Calu3 (cell line): ENCODE measurements around the gene MTFP1. TPM values are rescaled to one million over a fixed set of nuclear protein-coding genes. Genes with fewer than 3 reads are reported as not detected.
"Not testable (repeated sequence)": the region's sequence is repeated elsewhere in the genome, so short reads cannot be mapped to it uniquely, and the experiment has no call there.

Experiments
- BruUV-seq: library from RNA; stranded (reverse); fragments of 400-500 nt; replicated peaks from 2 replicates; lab custom pipeline; 2021; lab: Mats Ljungman, UMichigan
- CTCF ChIA-PET: fragments of 300-600 bp; sonication (Branson Sonifier 250); formaldehyde crosslinking; loops from one replicate; lab custom pipeline; 2022; ENCODE audit warnings: antibody characterized with exemption; lab: Charles Lee
- DNase-seq: peaks from one replicate; pipeline ENCODE4 v3.0.0; 2022
- H3K27ac Mint-ChIP-seq: one replicate; pipeline ENCODE4 v1.8.0; 2022; ENCODE audit warnings: mixed read lengths; ENCODE audit not compliant: unreplicated experiment
- H3K27me3 Mint-ChIP-seq: one replicate; pipeline ENCODE4 v1.8.0; 2022; ENCODE audit warnings: mixed read lengths; ENCODE audit not compliant: unreplicated experiment
- H3K36me3 Mint-ChIP-seq: one replicate; pipeline ENCODE4 v1.8.0; 2022; ENCODE audit warnings: mild to moderate bottlenecking, moderate library complexity, mixed read lengths; ENCODE audit not compliant: insufficient read depth, unreplicated experiment
- H3K4me1 Mint-ChIP-seq: one replicate; pipeline ENCODE4 v1.8.0; 2022; ENCODE audit warnings: mild to moderate bottlenecking, low read depth, mixed read lengths; ENCODE audit not compliant: unreplicated experiment
- H3K4me3 Mint-ChIP-seq: one replicate; pipeline ENCODE4 v1.8.0; 2022; ENCODE audit warnings: mild to moderate bottlenecking, low read depth, moderate library complexity, mixed read lengths; ENCODE audit not compliant: unreplicated experiment
- H3K9me3 Mint-ChIP-seq: one replicate; pipeline ENCODE4 v1.8.0; 2022; ENCODE audit warnings: low read depth, mixed read lengths; ENCODE audit not compliant: unreplicated experiment
- intact Hi-C: fragments of 100-400 bp; cut with micrococcal nuclease; formaldehyde crosslinking; loops from one replicate; pipeline ENCODE4 v1.10.0; 2022; ENCODE audit not compliant: unreplicated experiment
- total RNA-seq: library from RNA; stranded (reverse); gene quantifications from 2 replicates; pipeline ENCODE4 v1.2.3, GENCODE V29; 2022
- TF ChIP-seq, protein P1 (sequence below): fragments of 200-600 bp; IDR thresholded peaks from one replicate; pipeline ENCODE4 v1.8.0; 2022; ENCODE audit warnings: antibody characterized with exemption; ENCODE audit not compliant: unreplicated experiment

MTFP1 gene
- total RNA-seq, 1 experiment from 2014 or later = 30.5 TPM

DNA sequence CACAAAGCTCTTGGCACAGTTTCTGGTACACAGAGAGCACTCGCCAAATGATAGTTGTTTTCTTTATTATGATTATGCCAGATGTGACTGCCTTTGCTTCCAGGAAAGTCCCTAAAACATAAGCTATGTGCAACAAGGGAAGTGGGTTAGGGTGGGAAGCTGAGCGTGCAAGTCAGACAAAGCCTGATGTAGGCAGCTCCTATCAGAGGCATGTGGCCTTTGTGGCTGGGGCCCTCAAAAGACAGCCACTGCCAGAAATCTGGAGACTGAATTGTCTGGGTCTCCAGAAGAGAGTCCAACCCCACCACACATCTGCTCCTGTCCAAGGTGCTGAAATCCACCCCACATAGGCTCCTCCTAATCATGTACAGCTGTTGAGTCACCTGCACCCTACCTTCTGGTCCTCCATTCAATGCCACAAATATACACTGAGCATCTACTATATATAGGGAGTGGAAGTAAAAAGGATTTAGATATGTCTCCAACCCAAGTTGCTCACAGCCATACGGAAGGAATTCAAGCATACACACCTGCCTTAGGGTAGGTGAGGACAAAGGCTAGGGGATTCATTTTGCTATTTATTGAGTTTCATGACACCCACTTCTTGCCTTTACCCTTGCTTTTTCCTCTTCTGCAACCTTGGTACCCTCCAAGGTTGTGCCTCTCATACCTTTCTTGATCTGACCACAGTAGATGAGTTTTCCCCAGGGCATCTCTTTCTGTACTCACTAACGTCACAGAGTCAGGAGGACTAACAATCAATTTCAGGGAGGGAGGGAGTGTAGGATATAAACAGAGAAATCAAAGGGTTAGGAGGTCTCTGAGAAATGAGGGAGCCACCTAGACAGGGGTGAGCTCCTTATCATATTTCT lies 33.8 kb downstream of the MTFP1 start:
- Mint-ChIP-seq H3K4me3 (no peak overlapping the region), H3K9me3 (no peaks in the 10 kb centered on the region), H3K36me3 (no peaks in the 10 kb centered on the region), H3K27ac (no peak overlapping the region), H3K4me1 (no peaks in the 10 kb centered on the region), H3K27me3 (peaks cover 59% of the 10 kb centered on the region)
- no TSS peak for BruUV-seq
- CTCF ChIA-PET = interaction anchor here (0.6 to 0.8 kb wide), 3 partner anchors 19 to 467 kb away, joined by 3 to 10 read pairs (median 4); partner anchors contain the start of gene TCN2
- peak; percentile 11 for DNase-seq
- TF ChIP-seq, protein P1, sequence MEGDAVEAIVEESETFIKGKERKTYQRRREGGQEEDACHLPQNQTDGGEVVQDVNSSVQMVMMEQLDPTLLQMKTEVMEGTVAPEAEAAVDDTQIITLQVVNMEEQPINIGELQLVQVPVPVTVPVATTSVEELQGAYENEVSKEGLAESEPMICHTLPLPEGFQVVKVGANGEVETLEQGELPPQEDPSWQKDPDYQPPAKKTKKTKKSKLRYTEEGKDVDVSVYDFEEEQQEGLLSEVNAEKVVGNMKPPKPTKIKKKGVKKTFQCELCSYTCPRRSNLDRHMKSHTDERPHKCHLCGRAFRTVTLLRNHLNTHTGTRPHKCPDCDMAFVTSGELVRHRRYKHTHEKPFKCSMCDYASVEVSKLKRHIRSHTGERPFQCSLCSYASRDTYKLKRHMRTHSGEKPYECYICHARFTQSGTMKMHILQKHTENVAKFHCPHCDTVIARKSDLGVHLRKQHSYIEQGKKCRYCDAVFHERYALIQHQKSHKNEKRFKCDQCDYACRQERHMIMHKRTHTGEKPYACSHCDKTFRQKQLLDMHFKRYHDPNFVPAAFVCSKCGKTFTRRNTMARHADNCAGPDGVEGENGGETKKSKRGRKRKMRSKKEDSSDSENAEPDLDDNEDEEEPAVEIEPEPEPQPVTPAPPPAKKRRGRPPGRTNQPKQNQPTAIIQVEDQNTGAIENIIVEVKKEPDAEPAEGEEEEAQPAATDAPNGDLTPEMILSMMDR = no peak
- intact Hi-C loops = no loop called here

DNA sequence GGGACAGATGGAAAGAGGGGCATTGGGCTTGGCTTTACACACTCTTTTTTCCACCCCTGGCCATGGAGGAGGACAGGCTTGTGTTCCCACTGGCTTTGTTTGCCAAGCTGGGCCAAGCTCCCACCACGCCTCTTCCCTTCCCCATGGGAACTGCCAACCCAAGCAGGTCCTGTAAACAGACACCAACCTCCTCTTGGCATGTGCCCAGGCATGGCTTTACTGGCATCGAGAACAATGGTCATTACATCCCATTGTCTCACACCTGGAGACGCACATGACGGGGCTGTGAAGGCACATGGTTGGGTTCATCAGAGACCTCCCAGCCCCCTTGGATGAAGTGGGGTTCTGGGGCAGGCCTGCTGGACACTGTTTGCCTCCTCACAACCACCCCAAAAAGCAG lies 34.6 kb downstream of the MTFP1 start:
- DNase-seq = peak; percentile 20
- TF ChIP-seq, protein P1 = no peak
- Mint-ChIP-seq H3K4me1 (no peaks in the 10 kb centered on the region), H3K4me3 (no peak overlapping the region), H3K27me3 (peaks cover 66% of the 10 kb centered on the region), H3K36me3 (no peaks in the 10 kb centered on the region), H3K27ac (no peak overlapping the region), H3K9me3 (no peaks in the 10 kb centered on the region)
- BruUV-seq = no TSS peak
- CTCF ChIA-PET = interaction anchor here (0.6 kb wide), 1 partner anchor 466 kb away, joined by 10 read pairs; no protein-coding TSS in a partner anchor
- intact Hi-C loops = no loop called here

GRCh38 chr22:30460555-30460954 lies 35.0 kb downstream of the MTFP1 start:
- H3K4me3 Mint-ChIP-seq, BruUV-seq, DNase-seq, H3K9me3 Mint-ChIP-seq, H3K36me3 Mint-ChIP-seq, intact Hi-C loops, H3K4me1 Mint-ChIP-seq, CTCF ChIA-PET, H3K27ac Mint-ChIP-seq: not testable (repeated sequence)
- H3K27me3 Mint-ChIP-seq = peaks cover 70% of the 10 kb centered on the region

GRCh38 chr22:30469165-30469564 lies 43.6 kb downstream of the MTFP1 start:
- H3K9me3 Mint-ChIP-seq = no peaks in the 10 kb centered on the region
- H3K4me1 Mint-ChIP-seq = no peaks in the 10 kb centered on the region
- H3K4me3 Mint-ChIP-seq = no peak overlapping the region
- no TSS peak for BruUV-seq
- TF ChIP-seq, protein P1 = no peak
- H3K27me3 Mint-ChIP-seq = peaks cover 91% of the 10 kb centered on the region
- CTCF ChIA-PET = no interaction called here
- no peak for DNase-seq
- H3K36me3 Mint-ChIP-seq = no peaks in the 10 kb centered on the region
- intact Hi-C loops = no loop called here
- no peak overlapping the region for H3K27ac Mint-ChIP-seq
